IMR-90 (cell line): Measurements from ENCODE around the gene SLC23A2. TPM values are rescaled to one million over a fixed set of nuclear protein-coding genes. Genes with fewer than 3 reads are reported as not detected.

Source experiments
- ATAC-seq: fragments of 200-7000 bp; cut with Tn5 transposase; 2 replicates; pipeline ENCODE4 v1.9.1; 2020; ENCODE audit warnings: low read depth, mild to moderate bottlenecking, moderate library complexity
- BruUV-seq: library from RNA; stranded (reverse); fragments of 400-500 nt; replicated peaks from 2 replicates; lab custom pipeline; 2021; lab: Mats Ljungman, UMichigan
- CTCF ChIA-PET: fragments of 300-600 bp; formaldehyde crosslinking; extraction: SDS; loops from one replicate; lab custom pipeline; 2021; ENCODE audit warnings: antibody characterized with exemption; lab: Yijun Ruan, JAX
- POLR2A ChIA-PET: fragments of 300-600 bp; sonication (Branson Sonifier 250); formaldehyde crosslinking; loops from one replicate; lab custom pipeline; 2022; ENCODE audit warnings: antibody characterized with exemption; ENCODE audit not compliant: unreplicated experiment; lab: Charles Lee
- DNase-seq: peaks from one replicate; pipeline ENCODE4 v3.0.0; 2013
- H2AFZ ChIP-seq: replicated peaks from 2 replicates; pipeline ENCODE3; 2013; ENCODE audit warnings: low read length, mild to moderate bottlenecking; ENCODE audit not compliant: poor library complexity
- H2AK5ac ChIP-seq: 2 replicates; pipeline ENCODE4 v1.6.1; 2013; ENCODE audit warnings: low read depth, low read length, inconsistent platforms
- H2AK9ac ChIP-seq: replicated peaks from 2 replicates; pipeline ENCODE3; 2013; ENCODE audit warnings: mild to moderate bottlenecking, low read depth, low read length, moderate library complexity; ENCODE audit not compliant: poor library complexity
- H2BK120ac ChIP-seq: 2 replicates; pipeline ENCODE4 v1.6.1; 2013; ENCODE audit warnings: low read depth, low read length, inconsistent platforms
- H2BK15ac ChIP-seq: 3 replicates; pipeline ENCODE4 v1.6.1; 2013; ENCODE audit warnings: low read depth, low read length, inconsistent platforms
- H2BK20ac ChIP-seq: 2 replicates; pipeline ENCODE4 v1.6.1; 2013; ENCODE audit warnings: low read depth, mild to moderate bottlenecking, inconsistent platforms, low read length, moderate library complexity
- H2BK5ac ChIP-seq: 2 replicates; pipeline ENCODE4 v1.6.1; 2013; ENCODE audit warnings: mild to moderate bottlenecking, low read depth, low read length, inconsistent platforms; ENCODE audit not compliant: poor library complexity, severe bottlenecking
- H3K14ac ChIP-seq: replicated peaks from 2 replicates; pipeline ENCODE4 v1.6.1; 2013; ENCODE audit warnings: low read depth, low read length, inconsistent platforms
- H3K18ac ChIP-seq: 2 replicates; pipeline ENCODE4 v1.6.1; 2013; ENCODE audit warnings: low read depth, low read length, control low read depth
- H3K23ac ChIP-seq: 2 replicates; pipeline ENCODE4 v1.6.1; 2013; ENCODE audit warnings: low read depth, low read length, inconsistent platforms
- H3K27ac ChIP-seq: 2 replicates; pipeline ENCODE4 v1.5.1; 2013; ENCODE audit warnings: mild to moderate bottlenecking, control low read depth, low read length; ENCODE audit not compliant: insufficient read depth
- H3K27me3 ChIP-seq: 2 replicates; pipeline ENCODE4 v1.6.1; 2013; ENCODE audit warnings: low read length; ENCODE audit not compliant: control insufficient read depth, insufficient read depth
- H3K36me3 ChIP-seq: 2 replicates; pipeline ENCODE4 v1.6.1; 2013; ENCODE audit warnings: low read length, mixed read lengths; ENCODE audit not compliant: control insufficient read depth, insufficient read depth
- H3K4ac ChIP-seq: 2 replicates; pipeline ENCODE4 v1.6.1; 2013; ENCODE audit warnings: low read depth, low read length, inconsistent platforms
- H3K4me1 ChIP-seq: 2 replicates; pipeline ENCODE4 v1.6.1; 2013; ENCODE audit warnings: low read length, mixed read lengths; ENCODE audit not compliant: control insufficient read depth, insufficient read depth
- H3K4me2 ChIP-seq: 2 replicates; pipeline ENCODE4 v1.6.1; 2013; ENCODE audit warnings: low read depth, mild to moderate bottlenecking, control low read depth, low read length, moderate library complexity
- H3K4me3 ChIP-seq: 2 replicates; pipeline ENCODE4 v1.5.1; 2013; ENCODE audit warnings: low read depth, mild to moderate bottlenecking, control low read depth, low read length, moderate library complexity; ENCODE audit not compliant: insufficient read depth
- H3K56ac ChIP-seq: 2 replicates; pipeline ENCODE4 v1.6.1; 2013; ENCODE audit warnings: low read length, inconsistent platforms; ENCODE audit not compliant: insufficient read depth; ENCODE audit errors: extremely low read depth
- H3K79me1 ChIP-seq, 2 experiments: 2 replicates each; pipeline ENCODE4 v1.6.1; 2013; ENCODE audit warnings: low read length in 2 of 2, inconsistent platforms in 1 of 2, low read depth in 1 of 2
- H3K9ac ChIP-seq: 2 replicates; pipeline ENCODE4 v1.6.1; 2013; ENCODE audit warnings: low read depth, low read length, control low read depth
- H3K9me1 ChIP-seq: 2 replicates; pipeline ENCODE4 v1.6.1; 2013; ENCODE audit warnings: low read length, inconsistent platforms; ENCODE audit not compliant: insufficient read depth
- H3K9me3 ChIP-seq: 2 replicates; pipeline ENCODE4 v1.6.1; 2013; ENCODE audit warnings: low read length; ENCODE audit not compliant: control insufficient read depth, insufficient read depth
- H4K20me1 ChIP-seq: 2 replicates; pipeline ENCODE4 v1.6.1; 2013; ENCODE audit warnings: low read length, inconsistent platforms; ENCODE audit not compliant: insufficient read depth
- H4K5ac ChIP-seq: 2 replicates; pipeline ENCODE4 v1.6.1; 2013; ENCODE audit warnings: mild to moderate bottlenecking, low read depth, low read length, control low read depth
- H4K8ac ChIP-seq, 2 experiments: 2 replicates each; pipeline ENCODE4 v1.6.1; 2013; ENCODE audit warnings: low read depth in 2 of 2, low read length in 2 of 2, control low read depth in 1 of 2, inconsistent platforms in 1 of 2
- H4K91ac ChIP-seq: 2 replicates; pipeline ENCODE4 v1.6.1; 2013; ENCODE audit warnings: low read depth, low read length, inconsistent platforms; ENCODE audit not compliant: insufficient read depth
- FOS ChIP-seq: fragments of 150-350 bp; IDR thresholded peaks from 2 replicates; pipeline ENCODE4 v1.6.1; 2016; ENCODE audit warnings: low read depth, low read length
- MAZ ChIP-seq: IDR thresholded peaks from 2 replicates; pipeline ENCODE4 v1.6.1; 2012; ENCODE audit warnings: low read depth, mild to moderate bottlenecking, low read length, improper control_type of control experiment, moderate library complexity, borderline replicate concordance
- NFE2L2 ChIP-seq: fragments of 150-350 bp; IDR thresholded peaks from 2 replicates; pipeline ENCODE4 v1.6.1; 2016; ENCODE audit warnings: low read depth, mild to moderate bottlenecking, low read length
- SMC3 ChIP-seq: fragments of 150-350 bp; IDR thresholded peaks from 2 replicates; pipeline ENCODE4 v1.6.1; 2016; ENCODE audit warnings: low read depth, mild to moderate bottlenecking, antibody characterized with exemption, low read length, moderate library complexity
- WGBS, 2 experiments: methylation state at CpG; one replicate each; pipeline versions ENCODE4 v1.1.5 to v1.1.7; 2013; ENCODE audit warnings: missing lambda C conversion rate in 2 of 2; ENCODE audit not compliant: insufficient read length in 1 of 2; ENCODE audit errors: extremely low coverage in 2 of 2; 5-methylcytosine and 5-hydroxymethylcytosine counted together
- dilution Hi-C: fragments of 300-500 bp; cut with HindIII; formaldehyde crosslinking; loops from one replicate; pipeline ENCODE4 v1.14.3; 2018; ENCODE audit warnings: low sequenced_read_pairs; ENCODE audit not compliant: unreplicated experiment
- in situ Hi-C: fragments of 300-500 bp; cut with MboI; formaldehyde crosslinking; loops from 3 replicates; pipeline ENCODE4 v1.14.3; 2019; ENCODE audit warnings: low sequenced_read_pairs, inconsistent platforms, mixed read lengths
- intact Hi-C: fragments of 100-400 bp; cut with micrococcal nuclease; formaldehyde crosslinking; loops from 2 replicates; pipeline ENCODE4 v1.10.0; 2022
- polyA plus RNA-seq, 3 experiments: library from polyadenylated mRNA; depleted of rRNA; stranded (reverse); fragments of >200 nt; gene quantifications; 2 replicates each; pipeline ENCODE4 v1.2.3, GENCODE V29; 2012; ENCODE audit warnings: low replicate concordance in 1 of 3
- total RNA-seq: library from RNA; depleted of rRNA; stranded (reverse); fragments of >200 nt; gene quantifications from 2 replicates; pipeline ENCODE4 v1.2.3, GENCODE V29; 2012

The SLC23A2 gene
- total and polyA plus RNA-seq, 2 of the 4 experiments (the other 2 are of a cell fraction): 10.2 to 14.4 TPM

- Histone ChIP-seq H3K14ac (peak overlapping the region; percentile 33; the same call in 1 of the 2 replicates), H3K4ac (no peak overlapping the region), H4K5ac (no peak overlapping the region), H3K27ac (no peak overlapping the region), H3K18ac (no peak overlapping the region), H2BK5ac (no peak overlapping the region), H4K8ac (no peak overlapping the region), H2BK15ac (no peak overlapping the region), H3K9me1 (peaks cover 5% of the 10 kb centered on the region), H3K9me3 (no peaks in the 10 kb centered on the region), H3K9ac (no peak overlapping the region), H3K4me2 (no peak overlapping the region), H2BK20ac (no peak overlapping the region), H2BK120ac (no peak overlapping the region), H3K4me3 (no peak overlapping the region), H4K20me1 (no peaks in the 10 kb centered on the region), H3K56ac (no peak overlapping the region), H2AK5ac (no peak overlapping the region; the same call in 1 of the 2 replicates), H3K79me1 (peaks cover 19 to 41% of the 10 kb centered on the region in 2 experiments), H4K91ac (no peak overlapping the region; the same call in 1 of the 2 replicates), H3K27me3 (no peaks in the 10 kb centered on the region), H2AK9ac (no peak overlapping the region), H3K4me1 (peaks cover 16% of the 10 kb centered on the region), H3K23ac (no peak overlapping the region), H2AFZ (no peak overlapping the region), H3K36me3 (no peaks in the 10 kb centered on the region)
- ChIA-PET CTCF (interaction anchor here (0.6 kb wide), 1 partner anchor 1487 kb away, joined by 3 read pairs; no protein-coding TSS in a partner anchor), POLR2A (no interaction called here)
- peak; percentile 52 for DNase-seq
- no peak for TF ChIP-seq MAZ
- TF ChIP-seq SMC3: 0 out of 2 replicates have a peak, but pooled peaks have one; percentile 9
- no peak for TF ChIP-seq FOS
- TF ChIP-seq NFE2L2: no peak
- WGBS, 2 experiments: no CpG with 5 or more reads among the region's 2 CpGs
- intact Hi-C loops: no loop called here
- in situ Hi-C loops: loop anchor here (25.0 kb wide), 1 partner anchor 346 kb away; no protein-coding TSS in a partner anchor
- peak; percentile 19; the same call in 1 of the 2 replicates for ATAC-seq
- BruUV-seq: no TSS peak
- dilution Hi-C loops: no loop called here
These were observed 43.4 kb downstream of the SLC23A2 start for GRCh38 chr20:4957939-4958362.
